H1 (cell line): ENCODE measurements around the gene DAAM1. TPM values are rescaled to one million over a fixed set of nuclear protein-coding genes. Genes with fewer than 3 reads are reported as not detected.

Experiments
- CTCF ChIA-PET: fragments of 300-600 bp; sonication (Branson Sonifier 250); formaldehyde crosslinking; loops from one replicate; lab custom pipeline; 2021; ENCODE audit not compliant: partially characterized antibody; lab: Charles Lee
- POLR2A ChIA-PET: fragments of 300-600 bp; sonication (Branson Sonifier 250); formaldehyde crosslinking; loops from one replicate; lab custom pipeline; 2021; ENCODE audit warnings: inconsistent platforms; ENCODE audit not compliant: partially characterized antibody; lab: Charles Lee
- DNase-seq, 2 experiments: peaks; one replicate each; pipeline versions ENCODE4 v3.0.0 to v3.0.0-alpha.2; 2010 to 2022; ENCODE audit warnings: low spot score in 2 of 2, low read depth in 1 of 2, mixed read lengths in 1 of 2
- FAIRE-seq: peaks from 2 replicates; lab custom pipeline; 2011; peaks lifted over from hg19 to GRCh38; lab: Jason Lieb, UNC
- H2AFZ ChIP-seq: 2 replicates; pipeline ENCODE4 v1.8.1; 2012; ENCODE audit warnings: low read length, inconsistent platforms
- H2AK5ac ChIP-seq: 2 replicates; pipeline ENCODE4 v1.6.1; 2013; ENCODE audit warnings: low read depth, low read length
- H2BK120ac ChIP-seq: replicated peaks from 2 replicates; pipeline ENCODE3; 2013; ENCODE audit warnings: low read depth, low read length, inconsistent platforms
- H2BK12ac ChIP-seq: 2 replicates; pipeline ENCODE4 v1.6.1; 2013; ENCODE audit warnings: low read depth, low read length
- H2BK15ac ChIP-seq: 2 replicates; pipeline ENCODE4 v1.6.1; 2013; ENCODE audit warnings: low read length
- H2BK20ac ChIP-seq: 2 replicates; pipeline ENCODE4 v1.6.1; 2013; ENCODE audit warnings: low read length
- H2BK5ac ChIP-seq: 2 replicates; pipeline ENCODE4 v1.6.1; 2013; ENCODE audit warnings: low read depth, low read length
- H3K14ac ChIP-seq: 2 replicates; pipeline ENCODE4 v1.6.1; 2013; ENCODE audit warnings: inconsistent platforms; ENCODE audit not compliant: insufficient read length
- H3K18ac ChIP-seq: 2 replicates; pipeline ENCODE4 v1.6.1; 2013; ENCODE audit warnings: low read length; ENCODE audit errors: extremely low read depth
- H3K23ac ChIP-seq: 2 replicates; pipeline ENCODE4 v1.6.1; 2013; ENCODE audit warnings: inconsistent platforms; ENCODE audit not compliant: insufficient read length
- H3K23me2 ChIP-seq: 2 replicates; pipeline ENCODE4 v1.6.1; 2013; ENCODE audit warnings: low read depth, low read length
- H3K27ac ChIP-seq: 2 replicates; pipeline ENCODE4 v1.6.1; 2011; ENCODE audit warnings: low read depth, low read length, inconsistent platforms
- H3K27me3 ChIP-seq, 4 experiments: replicated peaks in 1 of 4; 1 replicate in 1 of 4; 2 replicates in 3 of 4; pipeline versions ENCODE4 v1.6.1 to v1.8.1; 2011 to 2013; ENCODE audit warnings: low read length in 3 of 4, mild to moderate bottlenecking in 3 of 4, inconsistent platforms in 2 of 4, mixed read lengths in 2 of 4, moderate library complexity in 1 of 4; ENCODE audit not compliant: control insufficient read depth in 3 of 4, insufficient read depth in 3 of 4; ENCODE audit errors: extremely low read depth in 1 of 4
- H3K36me3 ChIP-seq, 4 experiments: 2 replicates each; pipeline versions ENCODE4 v1.6.1 to v1.8.1; 2011 to 2013; ENCODE audit warnings: mild to moderate bottlenecking in 4 of 4, low read length in 3 of 4, moderate library complexity in 2 of 4, control low read depth in 1 of 4, inconsistent platforms in 1 of 4; ENCODE audit not compliant: insufficient read depth in 4 of 4, control insufficient read depth in 2 of 4
- H3K4ac ChIP-seq: replicated peaks from 2 replicates; pipeline ENCODE3; 2013; ENCODE audit warnings: low read length, low read depth, mixed read lengths, inconsistent platforms; ENCODE audit not compliant: insufficient read length
- H3K4me1 ChIP-seq, 4 experiments: replicated peaks in 1 of 4; 1 replicate in 1 of 4; 2 replicates in 3 of 4; pipeline versions ENCODE4 v1.6.1 to v1.8.1; 2011 to 2013; ENCODE audit warnings: low read length in 3 of 4, inconsistent platforms in 2 of 4, mixed read lengths in 1 of 4; ENCODE audit not compliant: insufficient read depth in 4 of 4, control insufficient read depth in 3 of 4
- H3K4me2 ChIP-seq, 2 experiments: 2 replicates each; pipeline versions ENCODE4 v1.6.1 to v1.8.1; 2011 to 2013; ENCODE audit warnings: low read depth in 2 of 2, low read length in 2 of 2, control low read depth in 1 of 2, inconsistent platforms in 1 of 2, mild to moderate bottlenecking in 1 of 2; ENCODE audit not compliant: insufficient read depth in 1 of 2
- H3K4me3 ChIP-seq, 4 experiments: fragments of 200-600, 300-600 bp in 1 of 4; sonication (generic), shearing (Covaris generic), sonication (Bioruptor Twin) in 1 of 4; 2 replicates each; pipeline versions ENCODE4 v1.5.1 to v1.8.1; 2011 to 2016; ENCODE audit warnings: low read length in 4 of 4, low read depth in 3 of 4, control low read depth in 2 of 4, inconsistent platforms in 2 of 4, mild to moderate bottlenecking in 2 of 4, mixed read lengths in 1 of 4, moderate library complexity in 1 of 4; ENCODE audit not compliant: insufficient read depth in 2 of 4; ENCODE audit errors: extremely low read depth in 1 of 4
- H3K56ac ChIP-seq: replicated peaks from 2 replicates; pipeline ENCODE3; 2013; ENCODE audit warnings: low read depth, mild to moderate bottlenecking, mixed read lengths, low read length, inconsistent platforms; ENCODE audit not compliant: insufficient read length
- H3K79me1 ChIP-seq: 2 replicates; pipeline ENCODE4 v1.6.1; 2013; ENCODE audit warnings: low read depth, low read length, control low read depth
- H3K79me2 ChIP-seq, 2 experiments: 2 replicates each; pipeline versions ENCODE4 v1.6.1 to v1.8.1; 2012 to 2013; ENCODE audit warnings: low read length in 2 of 2, mild to moderate bottlenecking in 2 of 2, inconsistent platforms in 1 of 2; ENCODE audit not compliant: insufficient read depth in 2 of 2, control insufficient read depth in 1 of 2
- H3K9ac ChIP-seq, 4 experiments: replicated peaks in 1 of 4; 1 replicate in 1 of 4; 2 replicates in 3 of 4; pipeline versions ENCODE4 v1.6.1 to v1.8.1; 2011 to 2013; ENCODE audit warnings: low read depth in 3 of 4, low read length in 3 of 4, control low read depth in 2 of 4, mild to moderate bottlenecking in 2 of 4, moderate library complexity in 2 of 4, inconsistent platforms in 1 of 4; ENCODE audit errors: extremely low read depth in 1 of 4
- H3K9me3 ChIP-seq, 2 experiments: 2 replicates each; pipeline versions ENCODE4 v1.6.1 to v1.8.1; 2012 to 2013; ENCODE audit warnings: mild to moderate bottlenecking in 2 of 2, moderate library complexity in 2 of 2, control low read depth in 1 of 2, inconsistent platforms in 1 of 2, low read depth in 1 of 2, low read length in 1 of 2, mixed read lengths in 1 of 2; ENCODE audit not compliant: insufficient read depth in 2 of 2
- H4K20me1 ChIP-seq, 2 experiments: replicated peaks in 1 of 2; 2 replicates each; pipeline versions ENCODE3 to v1.8.1; 2011 to 2013; ENCODE audit warnings: inconsistent platforms in 2 of 2, low read length in 2 of 2, mild to moderate bottlenecking in 1 of 2; ENCODE audit not compliant: insufficient read depth in 2 of 2, control insufficient read depth in 1 of 2
- H4K5ac ChIP-seq: 2 replicates; pipeline ENCODE4 v1.6.1; 2013; ENCODE audit warnings: low read length, low read depth, mixed read lengths, inconsistent platforms; ENCODE audit not compliant: insufficient read length
- H4K8ac ChIP-seq: 2 replicates; pipeline ENCODE4 v1.8.0; 2013; ENCODE audit warnings: mild to moderate bottlenecking, moderate library complexity, low read length, inconsistent platforms; ENCODE audit not compliant: insufficient read depth; ENCODE audit errors: extremely low read depth
- H4K91ac ChIP-seq: replicated peaks from 2 replicates; pipeline ENCODE3; 2013; ENCODE audit warnings: low read length, mixed read lengths, inconsistent platforms; ENCODE audit not compliant: insufficient read length
- CTBP2 ChIP-seq: IDR thresholded peaks from 2 replicates; pipeline ENCODE4 v1.7.0; 2011; ENCODE audit warnings: borderline replicate concordance, mild to moderate bottlenecking, moderate library complexity, mixed read lengths, low read length; ENCODE audit not compliant: insufficient read depth, insufficient read length
- CTCF ChIP-seq, 3 experiments: IDR thresholded peaks; 1 replicate in 2 of 3; 2 replicates in 1 of 3; pipeline versions ENCODE4 v1.5.1 to v1.6.1; 2011; ENCODE audit warnings: low read length in 3 of 3, mild to moderate bottlenecking in 3 of 3, inconsistent platforms in 2 of 3, low read depth in 1 of 3, moderate library complexity in 1 of 3; ENCODE audit not compliant: insufficient read depth in 1 of 3; ENCODE audit errors: control extremely low read depth in 1 of 3
- EP300 ChIP-seq, 2 experiments: IDR thresholded peaks; 1 replicate in 1 of 2; 2 replicates in 1 of 2; pipeline ENCODE4 v1.6.1; 2011 to 2012; ENCODE audit warnings: low read depth in 2 of 2, low read length in 2 of 2, mild to moderate bottlenecking in 2 of 2, borderline replicate concordance in 1 of 2, inconsistent platforms in 1 of 2, moderate library complexity in 1 of 2
- HDAC6 ChIP-seq: IDR thresholded peaks from one replicate; pipeline ENCODE4 v1.7.1; 2012; ENCODE audit warnings: low read depth, mild to moderate bottlenecking, inconsistent platforms, low read length, moderate library complexity
- POU5F1 ChIP-seq: IDR thresholded peaks from 2 replicates; pipeline ENCODE4 v1.6.1; 2011; ENCODE audit warnings: low read depth, mild to moderate bottlenecking, low read length, moderate library complexity
- RNF2 ChIP-seq: fragments of 200-900, 300-1000 bp; sonication (generic); IDR thresholded peaks from 2 replicates; pipeline ENCODE4 v1.7.1; 2016; ENCODE audit warnings: borderline replicate concordance, low read depth, mild to moderate bottlenecking, antibody characterized with exemption, low read length; ENCODE audit not compliant: poor library complexity, severe bottlenecking; ENCODE audit errors: missing control alignments
- RXRA ChIP-seq: IDR thresholded peaks from 2 replicates; pipeline ENCODE4 v1.6.1; 2011; ENCODE audit warnings: low read depth, mild to moderate bottlenecking, low read length, moderate library complexity; ENCODE audit not compliant: insufficient read depth
- SIN3A ChIP-seq, 2 experiments: IDR thresholded peaks in 1 of 2; conservative IDR thresholded peaks in 1 of 2; 2 replicates each; pipeline ENCODE4 v1.6.1; 2011 to 2012; ENCODE audit warnings: low read length in 2 of 2, improper control_type of control experiment in 1 of 2, low read depth in 1 of 2, mild to moderate bottlenecking in 1 of 2
- SP4 ChIP-seq: IDR thresholded peaks from 2 replicates; pipeline ENCODE4 v1.6.1; 2012; ENCODE audit warnings: low read length, inconsistent platforms
- WGBS, 2 experiments: shearing (Covaris generic) in 1 of 2; methylation state at CpG; one replicate each; pipeline versions ENCODE4 v1.1.6 to v1.1.7; 2013 to 2015; ENCODE audit warnings: low lambda C conversion rate in 2 of 2, mixed read lengths in 2 of 2, inconsistent platforms in 1 of 2, low coverage in 1 of 2, missing lambda C conversion rate in 1 of 2; ENCODE audit not compliant: insufficient replicate concordance in 2 of 2, insufficient coverage in 1 of 2, insufficient read length in 1 of 2; ENCODE audit errors: extremely low coverage in 1 of 2, missing lambda C conversion rate in 1 of 2; 5-methylcytosine and 5-hydroxymethylcytosine counted together
- polyA plus RNA-seq, 7 experiments: library from polyadenylated mRNA; depleted of rRNA in 3 of 7; stranded (reverse) in 5 of 7; unstranded in 2 of 7; fragments of >200 nt in 5 of 7; fragments of 200-250 nt in 2 of 7; gene quantifications; 1 replicate in 5 of 7; 2 replicates in 1 of 7; 4 replicates in 1 of 7; pipeline versions ENCODE4 v1.2.1 to v1.2.3, GENCODE V29; 2011 to 2013; ENCODE audit warnings: missing spikeins in 2 of 7, mixed read lengths in 2 of 7
- total RNA-seq: library from RNA; stranded (reverse); fragmentation: NEBNext Ultra II Directional; extraction: Animal tissue kit (Norgen Biotek cat#: 25700); gene quantifications from 2 replicates; pipeline ENCODE4 v1.2.1, GENCODE V29; 2021

DAAM1 gene
- total and polyA plus RNA-seq, 2 of the 8 experiments (the other 6 are each of a cell fraction or from before 2014, with no cell fraction given) = 5.0 to 44.9 TPM

- Histone ChIP-seq H4K5ac (no peak overlapping the region), H3K27ac (no peak overlapping the region), H3K23me2 (no peaks in the 10 kb centered on the region), H3K56ac (no peak overlapping the region), H2BK120ac (no peak overlapping the region), H2BK15ac (no peak overlapping the region), H3K4me2 (no peak overlapping the region), H3K4ac (no peak overlapping the region), H4K8ac (no peak overlapping the region), H3K14ac (no peak overlapping the region), H4K20me1 (no peaks in the 10 kb centered on the region), H3K27me3 (no peaks in the 10 kb centered on the region), H3K9ac (no peak overlapping the region), H2BK12ac (no peak overlapping the region), H3K18ac (no peak overlapping the region), H3K4me3 (no peak overlapping the region), H2AFZ (no peak overlapping the region), H2BK5ac (no peak overlapping the region), H4K91ac (no peak overlapping the region), H3K79me2 (no peaks in the 10 kb centered on the region), H3K9me3 (no peaks in the 10 kb centered on the region), H3K36me3 (no peaks in the 10 kb centered on the region), H2BK20ac (no peak overlapping the region), H3K79me1 (no peaks in the 10 kb centered on the region), H3K23ac (no peak overlapping the region), H2AK5ac (no peak overlapping the region), H3K4me1 (peaks cover 0 to 2% (median 0%) of the 10 kb centered on the region in 4 experiments; a peak in 1 of 7 replicates)
- FAIRE-seq (no peak), DNase-seq (no peak)
- WGBS, 2 experiments = 91% methylated on average over 5 of the region's 5 CpGs; no CpG with 5 or more reads in 1 of the 2 experiments
- ChIA-PET POLR2A (no interaction called here), CTCF (interaction anchor here (1.0 to 1.8 kb wide), 4 partner anchors 8 to 52 kb away, joined by 3 to 9 read pairs (median 4); no protein-coding TSS in a partner anchor)
- no peak for TF ChIP-seq SIN3A (conservative IDR thresholded peaks at IDR 0.05 in 1 of 2, IDR thresholded peaks at IDR 0.05 in 1 of 2; ENCODE audit: low read depth in 1 of 2, low read length in 2 of 2)
- TF ChIP-seq POU5F1 = no peak
- TF ChIP-seq EP300 (IDR thresholded peaks at IDR 0.05; ENCODE audit: borderline replicate concordance in 1 of 2, low read depth in 2 of 2, low read length in 2 of 2) = no peak
- no peak for TF ChIP-seq CTCF (IDR thresholded peaks at IDR 0.05; ENCODE audit: control extremely low read depth in 1 of 3, insufficient read depth in 1 of 3, low read depth in 1 of 3, low read length in 3 of 3)
- no peak for TF ChIP-seq CTBP2
- TF ChIP-seq SP4 = no peak
- no peak for TF ChIP-seq HDAC6
- no peak for TF ChIP-seq RXRA
- no peak for TF ChIP-seq RNF2
These were observed 126.6 kb downstream of the DAAM1 start for GRCh38 chr14:59314953-59315599.
